Keratinocyte (primary cell): Measurements from ENCODE around the gene TBXAS1. TPM values are rescaled to one million over a fixed set of nuclear protein-coding genes. Genes with fewer than 3 reads are reported as not detected.

Source experiments
- DNase-seq: peaks from one replicate; pipeline ENCODE4 v3.0.0-alpha.2; 2011; ENCODE audit warnings: low read depth, missing footprints, low spot score
- FAIRE-seq: peaks from 2 replicates; lab custom pipeline; 2011; peaks lifted over from hg19 to GRCh38; lab: Jason Lieb, UNC
- H2AFZ ChIP-seq: 2 replicates; pipeline ENCODE4 v1.6.0; 2012; ENCODE audit warnings: low read length, control low read depth, inconsistent platforms; ENCODE audit not compliant: control insufficient read depth
- H3K27ac ChIP-seq: 2 replicates; pipeline ENCODE4 v1.5.1; 2011; ENCODE audit warnings: low read length; ENCODE audit not compliant: control insufficient read depth, insufficient read depth
- H3K27me3 ChIP-seq: 3 replicates; pipeline ENCODE4 v1.6.0; 2011; ENCODE audit warnings: low read length; ENCODE audit not compliant: control insufficient read depth, insufficient read depth; ENCODE audit errors: extremely low read depth
- H3K36me3 ChIP-seq, 2 experiments: 2 replicates in 1 of 2; 3 replicates in 1 of 2; pipeline ENCODE4 v1.5.1; 2011; ENCODE audit warnings: low read length in 2 of 2, mild to moderate bottlenecking in 1 of 2; ENCODE audit not compliant: control insufficient read depth in 2 of 2, insufficient read depth in 2 of 2; ENCODE audit errors: extremely low read depth in 1 of 2
- H3K4me1 ChIP-seq: 3 replicates; pipeline ENCODE4 v1.5.1; 2011; ENCODE audit warnings: low read length; ENCODE audit not compliant: control insufficient read depth, insufficient read depth; ENCODE audit errors: extremely low read depth
- H3K4me2 ChIP-seq: 3 replicates; pipeline ENCODE4 v1.6.0; 2011; ENCODE audit warnings: low read depth, low read length; ENCODE audit not compliant: control insufficient read depth, insufficient read depth; ENCODE audit errors: extremely low read depth
- H3K4me3 ChIP-seq, 3 experiments: fragments of 200-600 bp in 1 of 3; sonication (generic) in 1 of 3; 2 replicates in 2 of 3; 3 replicates in 1 of 3; pipeline ENCODE4 v1.5.1; 2011 to 2016; ENCODE audit warnings: low read length in 3 of 3, mild to moderate bottlenecking in 3 of 3, control low read depth in 2 of 3, inconsistent platforms in 1 of 3, low read depth in 1 of 3, mixed read lengths in 1 of 3, mixed run types in 1 of 3, moderate library complexity in 1 of 3; ENCODE audit not compliant: control insufficient read depth in 2 of 3, insufficient read depth in 2 of 3; ENCODE audit errors: extremely low read depth in 1 of 3
- H3K79me2 ChIP-seq: 2 replicates; pipeline ENCODE4 v1.6.0; 2012; ENCODE audit warnings: low read length; ENCODE audit not compliant: control insufficient read depth, insufficient read depth
- H3K9ac ChIP-seq: 3 replicates; pipeline ENCODE4 v1.6.0; 2011; ENCODE audit warnings: low read length; ENCODE audit not compliant: control insufficient read depth, insufficient read depth; ENCODE audit errors: extremely low read depth
- H3K9me1 ChIP-seq: 3 replicates; pipeline ENCODE4 v1.6.0; 2011; ENCODE audit warnings: low read length; ENCODE audit not compliant: control insufficient read depth, insufficient read depth; ENCODE audit errors: extremely low read depth
- H3K9me3 ChIP-seq: 2 replicates; pipeline ENCODE4 v1.5.1; 2012; ENCODE audit warnings: low read depth, low read length; ENCODE audit not compliant: control insufficient read depth
- H4K20me1 ChIP-seq: 3 replicates; pipeline ENCODE4 v1.6.0; 2011; ENCODE audit warnings: low read length; ENCODE audit not compliant: control insufficient read depth, insufficient read depth; ENCODE audit errors: extremely low read depth
- CTCF ChIP-seq, 3 experiments: IDR thresholded peaks in 1 of 3; conservative IDR thresholded peaks in 1 of 3; optimal IDR thresholded peaks in 1 of 3; 2 replicates in 2 of 3; 3 replicates in 1 of 3; pipeline versions ENCODE3 to v1.5.1; 2011; ENCODE audit warnings: low read length in 3 of 3, mild to moderate bottlenecking in 3 of 3, moderate library complexity in 2 of 3, control low read depth in 1 of 3, inconsistent platforms in 1 of 3; ENCODE audit not compliant: insufficient read depth in 2 of 3; ENCODE audit errors: extremely low read depth in 1 of 3
- EZH2 ChIP-seq: IDR thresholded peaks from one replicate; pipeline ENCODE4 v1.6.1; 2012; ENCODE audit warnings: inconsistent platforms, mild to moderate bottlenecking, low read length, moderate library complexity
- dilution Hi-C: fragments of 300-500 bp; cut with MboI; formaldehyde crosslinking; loops from one replicate; pipeline ENCODE4 v1.7.0; 2020; ENCODE audit warnings: low sequenced_read_pairs; ENCODE audit not compliant: extremely low pct_ligation_motif_present
- polyA plus RNA-seq, 5 experiments: library from polyadenylated mRNA; depleted of rRNA in 3 of 5; stranded (reverse) in 3 of 5; stranded (forward) in 1 of 5; unstranded in 1 of 5; fragments of >200 nt; gene quantifications; 1 replicate in 1 of 5; 2 replicates in 3 of 5; 3 replicates in 1 of 5; pipeline versions ENCODE4 v1.2.1 to v1.2.3, GENCODE V29; 2011 to 2012; ENCODE audit warnings: missing spikeins in 2 of 5, low read depth in 1 of 5, low replicate concordance in 1 of 5

The TBXAS1 gene
- polyA plus RNA-seq, 1 donor (not counting 4 experiments of a cell fraction or from before 2014, with no cell fraction given), result 2.9 TPM

GRCh38 chr7:140000666-140001268 is 171.7 kb downstream of the TBXAS1 start:
- Histone ChIP-seq H3K4me3 (no peak overlapping the region), H3K9me3 (no peaks in the 10 kb centered on the region), H3K9me1 (no peaks in the 10 kb centered on the region), H4K20me1 (no peaks in the 10 kb centered on the region), H3K36me3 (no peaks in the 10 kb centered on the region), H3K27me3 (no peaks in the 10 kb centered on the region), H3K4me2 (no peak overlapping the region), H3K79me2 (no peaks in the 10 kb centered on the region), H3K27ac (no peak overlapping the region), H3K4me1 (peaks cover 6% of the 10 kb centered on the region), H3K9ac (no peak overlapping the region), H2AFZ (no peak overlapping the region)
- FAIRE-seq (no peak), DNase-seq (no peak)
- TF ChIP-seq CTCF (optimal IDR thresholded peaks at IDR 0.05 in 1 of 3, IDR thresholded peaks at IDR 0.05 in 1 of 3, conservative IDR thresholded peaks at IDR 0.05 in 1 of 3; ENCODE audit: extremely low read depth in 1 of 3, insufficient read depth in 2 of 3, low read length in 3 of 3), result no peak
- no peak for TF ChIP-seq EZH2
- dilution Hi-C loops, result loop anchor here (25.0 kb wide), 1 partner anchor 388 kb away; no protein-coding TSS in a partner anchor

GRCh38 chr7:140003913-140004382 is 174.9 kb downstream of the TBXAS1 start:
- H3K9ac ChIP-seq, result no peak overlapping the region
- H3K27me3 ChIP-seq, result no peaks in the 10 kb centered on the region
- H3K4me3 ChIP-seq, result no peak overlapping the region
- peak; percentile 29 for FAIRE-seq
- dilution Hi-C loops, result loop anchor here (25.0 kb wide), 1 partner anchor 392 kb away; no protein-coding TSS in a partner anchor
- H3K4me2 ChIP-seq, result no peak overlapping the region
- peak; percentile 9 for DNase-seq
- no peaks in the 10 kb centered on the region for H3K9me3 ChIP-seq
- H4K20me1 ChIP-seq, result no peaks in the 10 kb centered on the region
- TF ChIP-seq CTCF (optimal IDR thresholded peaks at IDR 0.05 in 1 of 3, IDR thresholded peaks at IDR 0.05 in 1 of 3, conservative IDR thresholded peaks at IDR 0.05 in 1 of 3; ENCODE audit: extremely low read depth in 1 of 3, insufficient read depth in 2 of 3, low read length in 3 of 3) (peak; percentile 48 to 63 (median 60)), EZH2 (no peak)
- H3K9me1 ChIP-seq, result no peaks in the 10 kb centered on the region
- no peak overlapping the region for H2AFZ ChIP-seq
- H3K79me2 ChIP-seq, result no peaks in the 10 kb centered on the region
- H3K36me3 ChIP-seq, result no peaks in the 10 kb centered on the region
- peaks cover 6% of the 10 kb centered on the region for H3K4me1 ChIP-seq
- no peak overlapping the region for H3K27ac ChIP-seq
